Suppressor macrophage treated with lipopolysaccharide for 4 hours (primary cell): ENCODE measurements around the gene CRIM1.

Source experiments
- DNase-seq: peaks from one replicate; pipeline ENCODE4 v3.0.0-alpha.2; 2020

Gene CRIM1

DNA sequence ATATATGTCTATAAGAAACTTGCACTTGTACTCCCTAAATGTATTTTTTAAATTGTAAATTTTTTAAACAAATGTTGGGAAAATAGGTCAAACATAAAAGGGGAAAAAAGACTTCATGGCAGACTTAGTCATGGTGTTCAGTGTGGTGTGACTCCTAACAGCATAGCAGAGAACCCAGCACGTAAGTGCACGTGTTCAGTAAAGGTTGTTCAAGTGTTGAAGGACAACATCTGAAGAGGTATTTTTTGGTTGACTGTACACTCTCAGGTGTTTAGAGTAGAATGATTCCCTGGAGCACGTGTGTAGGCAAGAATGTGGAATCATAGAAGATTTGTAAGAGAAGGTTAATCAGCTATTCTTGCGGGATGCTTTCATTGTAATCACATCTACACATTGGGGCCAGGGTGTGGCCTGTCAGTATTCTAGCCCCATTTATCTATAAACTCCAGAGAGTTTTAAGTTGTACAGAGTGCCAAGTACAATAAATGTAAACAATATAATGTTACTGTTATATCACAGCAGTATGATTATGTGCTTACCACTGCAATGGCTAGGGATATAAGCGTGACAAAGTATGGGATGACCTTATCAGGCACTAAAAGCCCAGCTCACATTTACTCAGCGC, 106.8 kb downstream of the CRIM1 start:
- DNase-seq = no peak

DNA sequence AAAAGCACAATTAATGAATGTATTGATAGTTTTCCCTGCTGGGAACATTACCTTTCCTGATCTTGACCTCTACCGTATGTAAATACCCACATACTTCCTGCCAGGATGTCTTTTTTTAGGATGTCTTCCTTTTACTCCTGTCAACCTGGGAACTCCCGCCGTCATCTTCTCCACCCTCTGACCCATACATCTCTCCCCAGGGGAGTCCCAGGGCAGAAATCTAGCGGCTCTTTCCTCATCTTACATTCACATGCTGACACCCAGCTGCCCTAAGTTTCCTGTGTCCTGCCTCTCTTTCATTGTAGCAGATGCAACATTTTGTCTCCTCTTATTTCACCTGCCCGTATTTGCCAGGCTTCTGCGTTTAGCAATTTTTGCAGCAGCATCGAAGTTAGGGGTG, 107.8 kb downstream of the CRIM1 start:
- no peak for DNase-seq

DNA sequence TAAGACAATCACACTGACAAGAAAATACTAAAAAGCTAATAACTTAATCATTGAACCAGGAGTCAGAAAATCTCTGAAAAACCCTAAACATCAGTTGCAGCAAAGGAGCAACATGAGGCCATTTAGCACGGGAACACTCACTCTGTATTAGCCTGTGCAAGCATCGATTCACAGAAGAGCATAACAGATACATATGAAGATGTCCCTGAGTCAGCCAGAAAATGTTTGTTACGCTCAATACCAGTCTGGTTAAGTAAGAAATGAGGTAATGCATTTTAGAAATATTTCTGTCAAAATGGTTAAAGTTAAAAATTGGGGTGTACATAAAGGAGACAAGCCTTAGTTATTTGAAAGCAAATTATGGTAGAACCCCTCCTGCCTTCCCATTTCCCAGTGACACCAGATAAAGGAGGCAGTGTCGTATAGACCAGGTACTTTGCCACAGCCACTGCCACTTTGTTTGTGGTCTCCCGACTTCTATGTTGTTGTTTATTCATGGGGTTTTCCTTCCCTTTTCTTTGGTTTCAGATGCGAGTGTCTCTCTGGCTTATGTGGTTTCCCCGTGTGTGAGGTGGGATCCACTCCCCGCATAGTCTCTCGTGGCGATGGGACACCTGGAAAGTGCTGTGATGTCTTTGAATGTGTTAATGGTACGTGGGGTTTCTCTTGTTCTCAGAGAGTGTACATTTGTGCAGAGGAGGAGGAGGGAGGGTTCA, 108.6 kb downstream of the CRIM1 start:
- no peak for DNase-seq

DNA sequence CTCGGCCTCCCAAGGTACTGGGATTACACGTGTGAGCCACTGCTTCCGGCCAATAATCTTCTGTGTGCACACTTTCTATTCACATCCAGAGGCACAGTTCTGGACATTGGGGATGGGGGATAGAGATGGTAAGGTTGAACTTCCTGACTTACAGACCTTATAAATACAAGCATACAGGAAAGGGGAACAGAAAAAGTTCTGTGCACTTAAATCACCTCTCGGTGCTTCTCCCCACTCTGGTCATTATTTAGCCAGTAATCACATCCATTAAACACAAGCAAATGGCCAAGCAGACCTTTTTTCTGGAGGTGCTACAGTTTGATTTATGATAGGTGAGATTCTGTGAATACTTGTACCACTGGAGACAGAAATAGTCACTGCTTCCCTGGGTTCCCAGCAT, 110.6 kb downstream of the CRIM1 start:
- DNase-seq = no peak

DNA sequence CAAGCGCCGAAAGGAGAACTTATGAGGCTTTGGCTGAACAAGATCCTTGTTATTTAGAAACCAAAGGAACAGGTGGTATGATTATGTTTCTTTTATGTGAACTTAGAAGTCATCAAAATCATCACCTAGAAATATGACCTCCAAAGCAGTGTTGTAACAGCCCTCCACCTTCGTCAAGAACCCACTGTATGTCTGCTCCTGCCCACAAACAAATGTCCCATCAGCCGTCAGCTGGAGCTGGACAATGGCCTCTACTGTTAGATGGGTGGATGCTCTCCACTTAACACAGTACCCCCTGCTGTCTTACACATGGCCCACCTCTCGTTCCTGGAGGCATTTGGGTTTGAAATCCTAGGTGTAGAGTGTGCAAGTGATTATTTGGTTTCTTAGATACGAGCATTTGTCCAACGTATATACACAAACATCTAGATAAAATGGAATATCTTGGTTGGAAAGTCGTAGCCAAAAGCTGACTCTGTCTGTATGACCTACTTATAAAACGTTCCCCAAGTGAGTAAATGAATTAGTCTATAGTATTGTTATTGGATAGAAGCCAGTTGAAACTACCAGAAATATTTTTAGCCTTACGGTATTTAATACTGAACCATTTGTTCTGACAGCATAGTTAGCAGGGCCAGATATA, 113.0 kb downstream of the CRIM1 start:
- DNase-seq = no peak

DNA sequence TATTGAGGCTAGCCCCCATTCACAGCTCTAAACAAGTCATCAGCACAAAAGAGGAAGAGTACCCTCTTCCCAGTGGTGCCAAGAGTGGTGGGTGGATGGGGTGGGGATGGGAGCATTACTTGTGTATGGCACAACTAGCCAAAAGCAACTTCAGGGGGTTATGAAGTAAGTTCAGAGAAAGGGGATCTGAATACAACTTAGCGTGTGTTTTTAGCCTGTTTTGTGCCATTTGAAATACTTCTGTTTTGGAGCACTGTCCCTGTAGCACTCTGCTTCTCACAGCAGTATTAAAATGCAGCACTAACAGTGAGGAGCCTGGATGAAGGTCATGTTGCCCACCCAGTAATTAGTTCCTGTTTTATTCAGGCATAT, 113.5 kb downstream of the CRIM1 start:
- DNase-seq = peak; percentile 60

DNA sequence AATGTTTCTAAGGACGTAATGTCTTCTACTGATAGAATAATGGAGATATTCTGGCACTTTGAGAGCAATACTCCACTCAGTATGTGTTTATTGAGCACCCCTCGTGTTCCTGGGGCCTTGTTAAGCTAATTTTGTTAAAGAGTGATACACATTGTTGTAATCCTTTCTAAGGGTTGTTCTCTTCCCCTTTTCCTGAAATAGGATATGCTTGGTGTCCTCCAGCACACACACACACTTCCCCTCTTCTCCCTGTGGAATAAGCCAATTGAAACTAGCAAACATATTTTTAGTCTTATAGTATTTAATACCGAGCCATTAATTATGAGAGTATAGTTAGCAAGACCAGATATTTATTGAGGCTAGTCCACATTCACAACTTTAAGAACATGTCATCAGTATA, 114.1 kb downstream of the CRIM1 start:
- no peak for DNase-seq

DNA sequence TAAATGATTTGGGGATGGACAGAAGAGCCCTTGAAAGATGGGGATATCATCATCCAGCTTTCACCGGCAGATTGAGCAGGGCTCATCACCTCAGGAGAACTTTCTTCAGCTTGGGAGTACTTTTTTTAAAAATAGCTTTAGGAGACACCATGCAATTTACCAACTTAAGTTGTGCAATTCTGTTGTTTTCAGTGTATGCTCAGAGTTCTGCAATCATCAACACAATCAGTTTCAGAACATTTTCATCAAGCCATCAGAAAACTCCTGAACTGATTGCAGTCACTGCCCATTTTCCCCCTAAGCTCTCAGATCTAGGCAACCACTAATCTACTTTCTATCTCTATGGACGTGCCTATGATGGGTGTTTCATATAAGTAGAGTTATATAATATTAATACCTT, 117.7 kb downstream of the CRIM1 start:
- peak; percentile 67 for DNase-seq

DNA sequence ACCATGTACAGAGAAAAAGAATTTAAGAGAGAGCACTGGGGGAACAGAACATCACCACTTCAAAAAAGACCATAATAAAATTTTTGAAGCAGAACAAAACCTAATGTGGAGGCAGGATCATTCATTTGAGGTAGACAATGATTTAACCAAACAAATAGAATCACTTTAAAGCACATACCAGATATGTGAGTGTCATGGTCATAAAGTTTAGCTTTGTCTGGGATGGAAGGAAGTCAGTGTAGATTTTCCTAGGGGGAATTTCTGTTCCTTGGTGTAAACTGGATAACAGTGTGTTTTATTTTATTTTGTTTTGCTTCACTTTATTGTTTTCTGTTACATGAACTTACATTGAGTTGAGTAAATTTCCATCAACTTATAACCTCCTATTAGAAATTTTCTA, 120.8 kb downstream of the CRIM1 start:
- no peak for DNase-seq

DNA sequence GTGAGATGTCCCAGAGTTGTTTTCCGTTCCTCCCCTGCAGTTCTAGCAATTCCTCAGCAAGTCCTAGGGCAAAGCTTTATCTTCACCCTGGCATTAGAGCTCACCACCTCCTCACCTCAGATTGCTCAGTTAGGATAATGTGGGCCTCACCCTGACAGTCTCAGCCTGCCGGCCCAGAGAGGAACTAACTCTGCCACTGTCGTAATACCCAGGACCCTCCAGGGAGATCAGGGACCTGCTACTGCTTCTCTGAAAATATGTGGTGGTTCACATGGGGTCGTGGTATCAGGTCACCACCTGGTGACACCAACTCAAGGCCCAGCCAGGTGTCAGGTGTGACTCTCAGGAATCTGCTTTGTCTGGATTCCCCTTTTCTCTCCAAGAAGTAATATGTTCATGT, 121.7 kb downstream of the CRIM1 start:
- no peak for DNase-seq

DNA sequence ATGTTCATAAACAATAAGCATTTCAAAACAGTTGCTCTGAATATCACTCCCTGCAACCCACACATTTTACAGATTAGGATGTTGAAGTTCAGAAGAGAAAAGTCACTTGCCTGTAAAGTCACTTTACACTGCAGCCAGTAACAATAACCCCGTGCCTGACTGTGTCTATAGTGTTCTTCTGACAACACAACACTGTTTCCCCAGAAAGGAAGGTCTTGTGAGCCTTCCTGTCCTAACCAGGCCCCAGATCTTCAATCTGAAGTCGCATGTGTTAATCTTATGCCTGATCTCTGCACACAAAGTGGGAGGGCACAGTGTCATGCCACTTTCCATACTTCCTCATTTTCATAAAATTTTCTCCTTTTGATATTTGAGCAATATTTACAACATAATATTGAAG, 122.2 kb downstream of the CRIM1 start:
- DNase-seq = peak; percentile 56

DNA sequence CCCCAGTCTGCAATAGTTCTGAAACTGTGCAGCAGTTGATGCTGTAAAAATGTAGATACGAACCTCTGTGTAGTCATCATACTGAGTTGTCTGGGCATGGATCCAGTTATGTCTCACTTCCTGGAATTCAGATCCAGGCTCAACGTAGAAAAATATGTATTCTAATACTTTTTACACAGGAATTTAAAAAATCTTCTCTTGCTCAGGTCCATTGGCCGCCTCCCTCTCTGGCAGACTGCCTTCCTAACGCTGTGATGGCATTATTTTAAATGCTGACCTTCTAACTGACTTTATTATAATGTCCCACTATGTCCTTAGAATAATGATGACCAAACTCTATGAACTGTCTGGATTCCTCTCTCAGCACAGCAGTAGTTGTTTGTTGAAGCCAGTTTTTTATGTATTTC, 122.8 kb downstream of the CRIM1 start:
- DNase-seq = no peak

DNA sequence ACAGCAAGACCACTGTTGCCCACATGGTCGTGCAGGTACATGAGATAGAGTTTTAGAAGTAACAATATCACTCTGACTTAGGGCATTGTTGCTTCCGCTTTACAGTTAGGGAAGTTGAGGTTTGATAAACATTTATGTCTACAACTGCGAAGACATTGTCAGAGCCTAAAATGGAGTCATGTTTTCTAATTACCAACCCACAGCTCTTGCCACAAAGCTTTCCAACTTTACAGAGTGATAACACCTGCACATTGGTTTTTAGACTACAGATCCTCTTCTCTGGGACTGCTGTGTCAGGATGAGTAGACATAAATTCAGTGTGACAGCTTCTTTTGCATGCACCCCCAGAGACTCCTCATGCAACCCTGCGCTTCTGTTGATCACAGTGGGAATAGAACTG, 123.4 kb downstream of the CRIM1 start:
- no peak for DNase-seq

DNA sequence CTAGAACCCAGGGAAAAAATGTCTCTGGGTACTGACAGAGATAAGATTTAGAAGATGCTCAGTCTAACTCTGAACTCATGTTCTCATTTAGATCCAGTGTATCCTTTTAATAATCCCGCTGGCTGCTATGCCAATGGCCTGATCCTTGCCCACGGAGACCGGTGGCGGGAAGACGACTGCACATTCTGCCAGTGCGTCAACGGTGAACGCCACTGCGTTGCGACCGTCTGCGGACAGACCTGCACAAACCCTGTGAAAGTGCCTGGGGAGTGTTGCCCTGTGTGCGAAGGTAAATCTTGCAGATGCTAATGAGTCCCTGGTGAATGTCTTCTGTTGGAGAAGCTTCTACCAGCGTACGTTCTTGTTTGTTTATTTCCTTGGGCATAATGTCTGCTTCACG, 123.8 kb downstream of the CRIM1 start:
- no peak for DNase-seq

DNA sequence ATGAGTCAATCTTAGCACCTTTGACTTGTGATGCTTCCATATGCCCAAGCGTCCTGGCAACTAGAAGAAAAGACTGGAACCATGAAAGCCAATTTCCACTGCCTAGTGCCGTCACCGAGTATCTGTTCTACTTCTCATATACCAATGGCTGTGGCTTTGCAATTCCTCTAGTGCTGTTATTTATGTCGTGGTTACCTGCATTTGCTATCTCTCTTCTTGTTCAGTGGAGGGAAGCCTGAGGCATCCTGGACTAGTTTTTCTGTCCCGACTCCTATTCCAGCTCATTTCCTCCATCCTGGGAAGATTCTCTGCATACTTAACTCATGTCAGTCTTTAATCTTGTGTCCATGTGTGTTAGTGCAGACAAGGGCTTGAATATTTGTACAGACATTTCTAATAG, 124.5 kb downstream of the CRIM1 start:
- no peak for DNase-seq

DNA sequence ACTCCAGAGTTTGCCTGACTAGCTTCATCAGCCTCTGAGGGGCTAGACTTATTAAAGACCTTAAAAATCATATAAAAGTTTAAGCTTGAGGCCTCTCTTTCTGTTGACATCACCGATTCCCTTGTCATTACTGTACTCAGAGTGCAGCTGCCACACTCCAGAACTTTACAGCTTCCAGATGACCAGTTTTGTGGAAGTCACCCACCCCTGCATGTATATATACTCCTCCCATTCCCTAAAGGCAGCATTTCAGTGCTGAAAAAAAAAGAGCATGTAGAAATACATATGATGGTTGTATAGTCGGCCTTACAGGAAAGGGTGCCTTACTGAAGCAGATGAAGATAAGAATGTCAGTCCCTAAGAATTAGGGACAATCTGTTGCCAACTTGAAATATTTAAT, 125.1 kb downstream of the CRIM1 start:
- no peak for DNase-seq

DNA sequence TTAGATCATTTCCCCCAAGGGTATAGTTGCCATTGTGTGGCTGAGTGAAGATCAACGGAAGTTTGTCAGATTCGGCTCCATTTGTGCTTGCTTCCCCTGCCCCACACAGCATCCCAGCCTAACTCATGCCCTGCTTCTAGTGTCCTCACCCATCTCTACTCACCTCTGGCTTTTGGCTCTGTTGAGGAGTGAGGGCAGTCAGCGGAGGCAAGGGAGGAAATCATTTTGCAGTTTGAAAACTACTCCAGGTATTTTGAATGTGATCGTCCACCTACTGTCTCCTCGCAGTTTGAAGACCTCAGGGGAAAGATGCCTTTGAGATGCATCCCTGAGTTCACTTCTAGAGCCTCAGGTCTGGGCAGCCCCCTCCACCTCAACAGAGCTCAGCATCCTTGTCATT, 126.1 kb downstream of the CRIM1 start:
- no peak for DNase-seq

DNA sequence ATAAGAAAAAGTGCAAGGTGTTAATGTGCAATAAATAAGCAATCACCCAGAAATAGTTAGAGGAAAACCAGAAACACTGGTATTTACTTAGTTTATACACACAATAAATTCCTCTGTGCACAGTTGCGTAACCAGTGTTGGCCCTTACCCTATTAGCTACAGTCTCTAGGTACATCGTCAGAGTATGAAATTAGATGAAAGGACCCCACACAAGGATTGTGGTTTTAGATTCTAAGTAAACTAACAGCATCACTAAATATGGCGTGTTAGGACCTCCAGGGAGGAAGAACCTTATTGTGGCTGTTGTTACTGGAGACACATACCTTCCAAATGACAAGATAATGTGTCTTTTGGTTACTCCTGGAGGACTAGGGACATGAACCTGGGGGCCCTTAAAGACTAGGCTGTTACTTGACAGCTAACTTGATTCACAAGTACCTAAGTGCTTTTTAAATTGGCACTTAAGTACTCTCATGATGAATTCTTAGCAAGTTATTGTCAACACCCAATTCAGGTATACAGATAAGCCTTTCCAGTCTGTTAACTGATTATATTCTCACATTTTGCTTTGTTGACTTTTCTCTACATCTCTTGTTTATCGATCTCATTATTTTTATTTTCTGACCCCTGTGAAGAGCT, 127.1 kb downstream of the CRIM1 start:
- no peak for DNase-seq

DNA sequence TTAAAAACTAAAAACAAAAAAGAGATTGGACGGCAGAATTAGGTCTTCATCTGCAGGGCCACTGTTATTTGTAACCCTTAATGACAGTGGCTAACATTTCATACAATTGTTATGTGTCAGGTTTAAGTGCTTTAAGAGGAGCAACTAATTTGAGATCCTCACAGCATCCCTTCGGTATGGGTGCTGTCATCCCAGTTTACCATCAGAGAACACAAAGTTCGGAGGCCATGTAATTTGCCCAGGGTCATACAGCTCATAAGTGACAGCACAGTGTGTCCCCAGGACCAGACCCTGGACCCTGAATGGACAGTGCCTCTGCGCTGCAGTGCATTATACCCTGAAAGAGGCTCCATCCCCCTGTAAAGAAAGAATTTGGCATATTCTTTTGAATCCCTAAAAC, 127.7 kb downstream of the CRIM1 start:
- DNase-seq = no peak

DNA sequence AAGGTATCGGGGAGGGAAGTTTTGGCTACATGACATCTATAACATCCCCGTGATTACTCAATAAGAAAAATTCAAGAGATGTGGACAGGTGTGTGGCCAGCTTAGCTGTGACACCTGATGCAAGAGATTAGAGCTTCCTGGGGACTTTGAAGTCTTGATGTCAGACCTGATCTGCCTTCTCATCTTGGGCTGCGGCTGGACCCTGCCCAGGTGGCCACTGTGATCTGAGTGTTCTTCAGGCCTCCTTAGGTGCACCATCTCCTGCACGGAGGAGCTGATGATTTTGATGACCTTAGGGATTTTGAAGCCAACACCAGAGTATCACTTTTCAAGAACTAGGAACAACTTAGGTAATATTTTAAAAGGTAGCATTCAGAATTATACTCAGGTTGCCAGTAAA, 128.9 kb downstream of the CRIM1 start:
- DNase-seq = no peak

DNA sequence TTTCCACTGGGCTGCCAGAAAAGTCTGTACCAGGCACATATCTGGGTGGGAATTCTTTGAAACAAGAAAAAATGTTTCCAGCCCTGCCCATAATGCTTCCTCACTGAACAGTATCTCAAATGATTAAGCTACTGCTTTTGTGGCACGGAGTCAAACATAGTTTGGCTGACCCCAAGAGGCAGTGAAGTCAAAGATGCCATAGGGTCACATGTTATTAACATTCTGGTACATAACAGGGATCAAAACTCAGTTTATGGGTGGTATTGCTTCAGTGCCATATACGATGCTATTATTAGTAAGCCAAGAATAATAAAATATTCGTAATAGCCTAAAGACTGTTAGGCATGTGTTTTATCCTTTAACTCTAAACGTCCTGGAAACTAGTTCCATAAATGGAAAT, 129.9 kb downstream of the CRIM1 start:
- no peak for DNase-seq

DNA sequence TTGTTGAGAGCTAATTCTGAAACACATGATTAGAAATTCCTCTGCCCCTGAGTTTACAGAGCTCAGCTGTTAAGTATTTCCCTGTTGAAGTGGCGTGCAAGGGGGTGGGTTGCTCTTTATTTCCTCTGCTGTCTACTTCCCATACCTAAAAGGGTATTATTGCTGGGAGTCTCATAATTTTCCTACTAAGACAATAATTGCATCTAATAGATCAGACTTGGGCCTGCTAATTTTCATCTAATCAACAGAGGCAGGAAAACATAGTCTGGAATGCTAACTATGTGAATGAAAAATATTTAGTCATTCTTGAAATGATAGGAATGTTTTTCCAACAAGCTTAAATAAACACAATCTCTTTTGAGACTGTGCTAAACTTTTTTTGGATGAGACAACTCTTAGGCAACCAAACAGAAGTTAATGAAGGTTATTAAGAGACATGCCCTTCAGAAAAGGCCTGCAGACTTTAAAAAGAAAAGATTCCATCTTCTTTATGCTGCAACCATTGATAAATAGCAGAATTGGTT, 131.0 kb downstream of the CRIM1 start:
- no peak for DNase-seq

DNA sequence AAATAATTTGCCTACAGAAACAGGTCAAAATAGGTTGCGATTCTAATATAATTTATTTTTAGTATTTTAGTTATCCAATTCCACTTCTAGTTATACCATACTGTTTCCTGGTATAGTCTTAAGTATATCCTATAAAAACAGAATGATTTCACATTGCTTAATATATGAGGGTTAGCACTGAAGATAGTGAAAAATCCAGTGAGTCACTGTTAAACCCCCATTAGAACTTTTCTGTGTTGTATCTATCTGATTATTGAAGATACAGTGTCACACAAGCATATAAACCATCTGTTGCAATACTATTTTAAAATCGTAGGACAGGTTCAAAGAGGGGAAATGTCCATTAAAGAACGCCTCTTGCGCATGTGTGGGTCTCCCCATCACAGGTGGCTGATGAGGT, 132.4 kb downstream of the CRIM1 start:
- no peak for DNase-seq

DNA sequence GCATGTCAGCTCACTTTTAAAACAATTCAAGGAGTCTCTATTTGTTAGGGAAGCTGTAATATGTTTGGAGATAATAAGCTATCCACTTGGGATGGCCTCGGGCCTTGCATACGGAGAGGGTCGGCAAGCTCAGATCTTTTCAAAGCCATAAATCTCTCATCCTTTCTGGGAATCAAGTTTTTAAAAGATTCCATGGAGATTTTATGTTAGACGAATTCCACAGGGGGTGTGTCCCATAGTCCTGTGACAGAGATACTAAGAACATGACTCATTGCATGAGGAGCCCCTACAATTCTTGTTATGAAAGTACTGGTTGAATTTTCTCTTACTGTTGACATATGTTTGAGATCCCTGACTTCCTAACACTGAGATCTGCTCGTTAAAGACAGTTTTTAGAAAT, 133.7 kb downstream of the CRIM1 start:
- DNase-seq = no peak
